HL-60 (cell line): ENCODE measurements around the gene TUBGCP6.

Experiments used
- DNase-seq, 2 experiments: peaks; one replicate each; pipeline ENCODE4 v3.0.0-alpha.2; 2010 to 2020; ENCODE audit warnings: low read depth in 1 of 2, low spot score in 1 of 2
- H3K27ac ChIP-seq: fragments of 250-450 bp; sonication (Bioruptor Pico); replicated peaks from 2 replicates; pipeline ENCODE4 v1.5.1; 2020; ENCODE audit warnings: mild to moderate bottlenecking, moderate library complexity
- H3K27me3 ChIP-seq: fragments of 250-450 bp; sonication (Bioruptor Pico); 2 replicates; pipeline ENCODE4 v1.5.1; 2021; ENCODE audit warnings: mild to moderate bottlenecking, moderate library complexity; ENCODE audit not compliant: insufficient read depth, poor library complexity, severe bottlenecking
- H3K4me3 ChIP-seq: replicated peaks from 2 replicates; pipeline ENCODE4 v1.5.1; 2011; ENCODE audit warnings: mild to moderate bottlenecking, control low read depth, low read length; ENCODE audit not compliant: insufficient read depth
- GABPA ChIP-seq: IDR thresholded peaks from 2 replicates; pipeline ENCODE4 v1.6.1; 2012; ENCODE audit warnings: low read depth
- POLR2AphosphoS5 ChIP-seq: IDR thresholded peaks from 2 replicates; pipeline ENCODE4 v1.6.1; 2012; ENCODE audit warnings: low read depth
- SPI1 ChIP-seq: IDR thresholded peaks from 2 replicates; pipeline ENCODE4 v1.6.1; 2012; ENCODE audit warnings: low read depth, mild to moderate bottlenecking, borderline replicate concordance
- TF ChIP-seq, protein P1 (sequence below): IDR thresholded peaks from one replicate; pipeline ENCODE4 v1.5.1; 2011; ENCODE audit warnings: low read length, control low read depth, inconsistent platforms; ENCODE audit not compliant: insufficient read depth
- TF ChIP-seq, protein P2 (sequence below): IDR thresholded peaks from 2 replicates; pipeline ENCODE4 v1.6.1; 2012; ENCODE audit warnings: low read depth; ENCODE audit not compliant: insufficient replicate concordance

The TUBGCP6 gene

GRCh38 chr22:50266994-50267393, 22.2 kb upstream of the TUBGCP6 start:
- TF ChIP-seq SPI1: no peak
- TF ChIP-seq POLR2AphosphoS5: no peak
- TF ChIP-seq GABPA: no peak
- TF ChIP-seq, protein P1, sequence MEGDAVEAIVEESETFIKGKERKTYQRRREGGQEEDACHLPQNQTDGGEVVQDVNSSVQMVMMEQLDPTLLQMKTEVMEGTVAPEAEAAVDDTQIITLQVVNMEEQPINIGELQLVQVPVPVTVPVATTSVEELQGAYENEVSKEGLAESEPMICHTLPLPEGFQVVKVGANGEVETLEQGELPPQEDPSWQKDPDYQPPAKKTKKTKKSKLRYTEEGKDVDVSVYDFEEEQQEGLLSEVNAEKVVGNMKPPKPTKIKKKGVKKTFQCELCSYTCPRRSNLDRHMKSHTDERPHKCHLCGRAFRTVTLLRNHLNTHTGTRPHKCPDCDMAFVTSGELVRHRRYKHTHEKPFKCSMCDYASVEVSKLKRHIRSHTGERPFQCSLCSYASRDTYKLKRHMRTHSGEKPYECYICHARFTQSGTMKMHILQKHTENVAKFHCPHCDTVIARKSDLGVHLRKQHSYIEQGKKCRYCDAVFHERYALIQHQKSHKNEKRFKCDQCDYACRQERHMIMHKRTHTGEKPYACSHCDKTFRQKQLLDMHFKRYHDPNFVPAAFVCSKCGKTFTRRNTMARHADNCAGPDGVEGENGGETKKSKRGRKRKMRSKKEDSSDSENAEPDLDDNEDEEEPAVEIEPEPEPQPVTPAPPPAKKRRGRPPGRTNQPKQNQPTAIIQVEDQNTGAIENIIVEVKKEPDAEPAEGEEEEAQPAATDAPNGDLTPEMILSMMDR: no peak
- TF ChIP-seq, protein P2, sequence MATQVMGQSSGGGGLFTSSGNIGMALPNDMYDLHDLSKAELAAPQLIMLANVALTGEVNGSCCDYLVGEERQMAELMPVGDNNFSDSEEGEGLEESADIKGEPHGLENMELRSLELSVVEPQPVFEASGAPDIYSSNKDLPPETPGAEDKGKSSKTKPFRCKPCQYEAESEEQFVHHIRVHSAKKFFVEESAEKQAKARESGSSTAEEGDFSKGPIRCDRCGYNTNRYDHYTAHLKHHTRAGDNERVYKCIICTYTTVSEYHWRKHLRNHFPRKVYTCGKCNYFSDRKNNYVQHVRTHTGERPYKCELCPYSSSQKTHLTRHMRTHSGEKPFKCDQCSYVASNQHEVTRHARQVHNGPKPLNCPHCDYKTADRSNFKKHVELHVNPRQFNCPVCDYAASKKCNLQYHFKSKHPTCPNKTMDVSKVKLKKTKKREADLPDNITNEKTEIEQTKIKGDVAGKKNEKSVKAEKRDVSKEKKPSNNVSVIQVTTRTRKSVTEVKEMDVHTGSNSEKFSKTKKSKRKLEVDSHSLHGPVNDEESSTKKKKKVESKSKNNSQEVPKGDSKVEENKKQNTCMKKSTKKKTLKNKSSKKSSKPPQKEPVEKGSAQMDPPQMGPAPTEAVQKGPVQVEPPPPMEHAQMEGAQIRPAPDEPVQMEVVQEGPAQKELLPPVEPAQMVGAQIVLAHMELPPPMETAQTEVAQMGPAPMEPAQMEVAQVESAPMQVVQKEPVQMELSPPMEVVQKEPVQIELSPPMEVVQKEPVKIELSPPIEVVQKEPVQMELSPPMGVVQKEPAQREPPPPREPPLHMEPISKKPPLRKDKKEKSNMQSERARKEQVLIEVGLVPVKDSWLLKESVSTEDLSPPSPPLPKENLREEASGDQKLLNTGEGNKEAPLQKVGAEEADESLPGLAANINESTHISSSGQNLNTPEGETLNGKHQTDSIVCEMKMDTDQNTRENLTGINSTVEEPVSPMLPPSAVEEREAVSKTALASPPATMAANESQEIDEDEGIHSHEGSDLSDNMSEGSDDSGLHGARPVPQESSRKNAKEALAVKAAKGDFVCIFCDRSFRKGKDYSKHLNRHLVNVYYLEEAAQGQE: no peak
- no peak for DNase-seq
- H3K27me3 ChIP-seq: peaks cover 16% of the 10 kb centered on the region
- H3K4me3 ChIP-seq: no peak overlapping the region
- no peak overlapping the region for H3K27ac ChIP-seq

DNA sequence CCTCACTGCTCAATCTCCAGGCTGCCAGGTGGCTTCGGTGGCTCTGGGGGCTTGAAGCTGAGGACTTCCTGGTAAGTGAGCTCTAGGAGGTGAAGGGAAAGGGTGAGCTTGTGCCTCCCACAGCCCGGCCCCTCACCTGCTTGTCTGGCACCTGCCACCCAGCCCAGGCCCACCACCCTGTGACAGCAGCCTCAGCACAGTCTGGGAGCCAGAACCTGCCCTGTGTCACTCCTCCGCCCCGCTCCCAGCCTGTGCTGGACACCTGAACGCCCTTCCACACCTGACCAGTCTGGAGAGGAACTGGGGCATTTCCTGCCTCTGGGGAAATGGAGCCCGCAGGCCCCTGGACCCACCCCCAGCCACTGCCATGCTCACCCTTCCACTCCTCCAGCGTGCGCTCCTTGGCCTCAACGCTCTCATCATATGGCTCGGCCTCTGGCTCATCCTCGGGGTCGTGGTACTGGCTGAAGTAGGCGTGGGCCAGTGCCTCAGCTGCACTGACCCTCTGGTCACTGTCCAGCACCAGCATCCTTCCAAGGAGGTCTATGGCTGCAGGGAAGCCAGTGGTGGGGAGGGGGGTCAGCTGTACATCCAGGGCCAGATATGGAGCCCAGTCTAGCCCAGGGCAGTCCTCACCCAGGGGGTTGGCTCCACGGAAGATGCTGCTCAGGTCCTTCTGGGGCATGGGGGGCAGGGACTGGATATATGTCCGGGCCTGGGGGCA, 20.3 kb upstream of the TUBGCP6 start:
- TF ChIP-seq SPI1: no peak
- TF ChIP-seq, protein P2: no peak
- TF ChIP-seq, protein P1: no peak
- no peak for TF ChIP-seq POLR2AphosphoS5
- no peak for TF ChIP-seq GABPA

DNA sequence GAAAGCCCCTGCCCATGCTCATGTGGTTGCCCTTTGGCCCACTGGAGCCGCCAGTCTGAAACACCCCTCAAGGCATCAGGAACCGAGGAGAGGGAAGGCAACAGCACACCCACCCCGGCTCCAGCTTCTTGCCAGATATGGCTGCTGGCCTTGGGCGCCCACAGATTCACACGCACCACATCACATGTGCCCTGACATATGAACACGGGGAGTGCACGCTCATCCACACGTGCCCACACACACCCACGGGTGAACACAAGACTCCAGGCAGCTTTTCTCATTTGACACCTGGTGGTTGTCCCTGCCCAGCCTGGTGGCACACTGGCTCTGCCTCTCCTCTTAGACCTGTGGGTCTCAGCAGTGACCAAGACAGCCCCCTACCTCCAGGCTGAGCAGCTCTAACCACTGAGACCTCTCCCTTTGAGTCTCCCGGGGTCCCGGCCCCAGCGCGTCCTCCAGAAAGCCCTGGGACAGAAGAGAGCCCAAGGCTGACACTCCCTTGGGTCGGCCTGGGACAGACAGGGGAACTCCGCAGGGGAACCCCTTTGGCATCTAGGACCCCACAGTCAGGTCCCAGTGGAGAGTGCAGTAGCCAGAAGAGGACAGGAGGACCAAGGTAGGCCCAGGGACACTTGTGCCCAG, 19.4 kb upstream of the TUBGCP6 start:
- TF ChIP-seq, protein P2: no peak
- TF ChIP-seq POLR2AphosphoS5 (no peak), SPI1 (no peak), GABPA (no peak)
- TF ChIP-seq, protein P1: no peak
- H3K27me3 ChIP-seq: peaks cover 8% of the 10 kb centered on the region
- no peak overlapping the region for H3K4me3 ChIP-seq
- no peak overlapping the region for H3K27ac ChIP-seq
- DNase-seq: no peak

More for the DNA sequence above, 20.3 kb upstream of the TUBGCP6 start:
- DNase-seq: no peak
- Histone ChIP-seq H3K27me3 (peaks cover 8% of the 10 kb centered on the region), H3K27ac (no peak overlapping the region), H3K4me3 (no peak overlapping the region)
